Fibroblast of pulmonary artery (primary cell): ENCODE data around the gene VPS35L.

Experiments
- DNase-seq: peaks from one replicate; pipeline ENCODE4 v3.0.0-alpha.2; 2010; ENCODE audit warnings: low read depth
- H3K4me3 ChIP-seq: replicated peaks from 2 replicates; pipeline ENCODE4 v1.5.1; 2011; ENCODE audit warnings: low read depth, mild to moderate bottlenecking, control low read depth, low read length, moderate library complexity
- TF ChIP-seq, protein P1 (sequence below): IDR thresholded peaks from 2 replicates; pipeline ENCODE4 v1.5.1; 2011; ENCODE audit warnings: mild to moderate bottlenecking, control low read depth, low read length, inconsistent platforms; ENCODE audit errors: missing control alignments

The VPS35L gene

DNA sequence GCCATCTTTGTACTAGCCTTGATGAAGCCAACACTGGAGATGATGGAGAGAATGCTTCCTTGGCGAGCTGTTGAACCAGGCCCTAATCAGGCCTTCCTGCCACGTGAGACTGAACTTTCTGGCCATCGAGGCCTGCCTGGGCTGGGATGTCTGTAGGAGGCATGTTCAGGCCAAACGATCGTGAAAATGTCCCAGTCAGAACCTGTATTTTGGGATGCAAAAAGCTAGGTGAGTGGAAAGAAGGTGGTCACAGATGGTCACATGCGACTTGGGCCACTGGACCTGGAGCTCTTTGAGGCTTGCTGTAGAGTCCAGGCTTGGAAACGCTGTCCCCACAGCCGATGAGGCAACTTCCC lies 149.6 kb downstream of the VPS35L start:
- TF ChIP-seq, protein P1, sequence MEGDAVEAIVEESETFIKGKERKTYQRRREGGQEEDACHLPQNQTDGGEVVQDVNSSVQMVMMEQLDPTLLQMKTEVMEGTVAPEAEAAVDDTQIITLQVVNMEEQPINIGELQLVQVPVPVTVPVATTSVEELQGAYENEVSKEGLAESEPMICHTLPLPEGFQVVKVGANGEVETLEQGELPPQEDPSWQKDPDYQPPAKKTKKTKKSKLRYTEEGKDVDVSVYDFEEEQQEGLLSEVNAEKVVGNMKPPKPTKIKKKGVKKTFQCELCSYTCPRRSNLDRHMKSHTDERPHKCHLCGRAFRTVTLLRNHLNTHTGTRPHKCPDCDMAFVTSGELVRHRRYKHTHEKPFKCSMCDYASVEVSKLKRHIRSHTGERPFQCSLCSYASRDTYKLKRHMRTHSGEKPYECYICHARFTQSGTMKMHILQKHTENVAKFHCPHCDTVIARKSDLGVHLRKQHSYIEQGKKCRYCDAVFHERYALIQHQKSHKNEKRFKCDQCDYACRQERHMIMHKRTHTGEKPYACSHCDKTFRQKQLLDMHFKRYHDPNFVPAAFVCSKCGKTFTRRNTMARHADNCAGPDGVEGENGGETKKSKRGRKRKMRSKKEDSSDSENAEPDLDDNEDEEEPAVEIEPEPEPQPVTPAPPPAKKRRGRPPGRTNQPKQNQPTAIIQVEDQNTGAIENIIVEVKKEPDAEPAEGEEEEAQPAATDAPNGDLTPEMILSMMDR, result no peak
- H3K4me3 ChIP-seq, result no peak overlapping the region
- no peak for DNase-seq

DNA sequence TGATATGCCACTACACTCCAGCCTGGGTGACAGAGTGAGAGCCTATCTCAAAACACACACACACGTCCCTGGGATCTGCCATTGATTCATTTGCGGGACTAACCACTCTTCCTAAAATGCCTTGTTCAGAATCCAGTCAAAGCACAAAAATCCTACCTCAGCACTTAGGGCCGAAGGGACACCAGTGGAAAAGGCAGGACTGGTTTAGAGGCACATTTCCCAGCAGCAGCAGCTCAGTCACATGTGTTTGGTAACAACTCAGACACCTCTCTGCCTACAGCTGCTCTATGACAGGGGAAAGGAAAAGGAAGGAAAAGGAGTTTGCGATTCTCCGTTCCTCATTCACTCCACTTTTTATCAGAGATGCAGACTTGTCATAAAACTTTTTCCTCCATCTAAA lies 150.3 kb downstream of the VPS35L start:
- no peak for DNase-seq
- TF ChIP-seq, protein P1, result no peak
- no peak overlapping the region for H3K4me3 ChIP-seq

DNA sequence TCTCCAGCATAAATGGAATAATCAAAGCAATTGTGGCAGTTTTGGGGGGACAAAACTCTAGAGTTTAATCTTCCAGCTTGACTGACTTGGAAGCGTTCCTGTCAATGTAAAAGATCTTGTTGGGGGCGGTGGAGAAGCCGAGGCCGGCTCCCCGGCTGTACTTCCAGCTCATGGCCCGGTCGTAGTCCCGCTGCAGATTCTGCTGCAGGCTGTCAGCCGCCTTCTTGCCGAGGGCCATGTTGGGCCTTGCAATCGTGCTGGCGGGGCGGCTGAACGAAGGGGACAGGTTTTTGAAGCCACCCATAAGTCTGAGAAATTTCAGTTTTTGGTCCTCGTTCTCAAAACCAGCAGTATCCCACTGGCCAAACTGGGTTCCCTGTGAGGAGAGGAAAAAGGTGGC lies 151.3 kb downstream of the VPS35L start:
- TF ChIP-seq, protein P1, result no peak
- no peak for DNase-seq
- no peak overlapping the region for H3K4me3 ChIP-seq

DNA sequence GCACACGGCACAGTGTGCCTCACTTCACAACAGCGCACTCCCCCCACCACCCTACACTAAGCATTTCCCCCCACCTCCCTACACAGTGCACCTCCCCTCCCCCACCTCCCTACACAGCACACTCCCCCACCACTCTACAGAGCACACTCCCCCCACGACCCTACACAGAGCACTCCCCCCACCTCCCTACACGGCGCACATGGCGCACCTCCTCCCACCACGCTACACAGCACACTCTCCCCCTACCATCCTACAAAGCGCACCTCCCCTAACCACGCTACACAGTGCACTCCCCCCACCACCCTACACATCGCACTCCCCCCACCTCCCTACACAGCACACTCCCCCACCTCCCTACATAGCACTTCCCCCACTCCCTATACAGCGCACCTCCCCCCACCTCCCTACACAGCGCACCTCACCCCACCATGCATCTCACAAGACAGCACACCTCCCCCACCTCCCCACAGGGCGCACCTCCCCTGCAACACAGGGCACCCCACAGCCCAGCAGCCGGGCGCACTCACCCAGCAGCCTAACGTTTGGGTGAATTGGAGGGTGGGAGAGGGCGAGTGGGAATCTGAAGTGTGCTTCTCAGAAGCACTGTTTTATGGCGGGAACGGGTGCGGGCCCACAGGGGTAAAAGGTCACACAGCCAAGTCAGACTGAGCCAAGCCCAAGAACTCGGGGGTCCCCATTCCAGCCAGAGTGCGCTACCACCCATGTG lies 152.2 kb downstream of the VPS35L start:
- no peak for DNase-seq
- TF ChIP-seq, protein P1, result no peak
- H3K4me3 ChIP-seq, result no peak overlapping the region

DNA sequence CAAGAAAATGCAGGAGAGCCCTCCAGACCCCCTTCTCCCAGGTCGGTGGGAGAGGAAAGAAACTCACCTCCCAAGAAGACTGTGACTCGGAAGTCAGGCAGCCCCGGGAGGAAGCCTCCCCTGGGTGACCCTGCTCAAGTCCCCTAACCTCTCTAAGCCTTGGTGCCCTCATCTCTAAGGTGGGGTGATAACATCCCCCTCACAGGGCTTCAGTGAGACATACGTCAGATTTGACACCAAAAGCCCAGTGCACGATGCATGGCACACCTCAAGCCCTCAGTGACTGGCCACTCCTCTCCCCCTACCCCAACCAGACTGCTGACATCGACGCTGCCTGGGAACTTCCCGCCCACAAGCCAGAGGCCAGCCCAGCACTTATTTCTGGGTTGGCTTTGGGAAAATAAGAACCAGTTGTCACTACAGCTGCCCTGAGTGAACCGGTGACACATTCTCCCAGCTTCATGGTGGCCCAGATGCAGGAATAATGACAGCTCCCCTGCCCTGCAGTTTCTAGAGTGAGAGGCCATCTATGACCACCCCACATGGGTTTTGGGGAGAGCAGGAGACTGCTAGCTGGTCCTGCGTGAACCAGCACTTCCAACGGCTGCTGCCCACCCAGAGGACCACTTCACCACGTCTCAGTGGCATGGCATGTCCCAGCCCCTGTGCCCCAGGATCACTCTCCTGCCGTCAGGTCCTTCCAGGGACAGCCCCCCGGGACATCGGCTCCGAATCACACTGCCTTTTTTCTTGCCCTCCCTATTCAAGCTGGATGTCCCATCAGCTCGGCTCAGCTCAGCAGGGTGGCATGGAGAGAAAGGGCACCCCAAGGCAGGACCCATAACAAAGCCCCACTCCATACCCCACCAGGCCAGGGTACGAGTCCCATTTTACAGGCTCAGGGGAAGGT lies 153.0 kb downstream of the VPS35L start:
- TF ChIP-seq, protein P1, result no peak
- no peak overlapping the region for H3K4me3 ChIP-seq
- no peak for DNase-seq

DNA sequence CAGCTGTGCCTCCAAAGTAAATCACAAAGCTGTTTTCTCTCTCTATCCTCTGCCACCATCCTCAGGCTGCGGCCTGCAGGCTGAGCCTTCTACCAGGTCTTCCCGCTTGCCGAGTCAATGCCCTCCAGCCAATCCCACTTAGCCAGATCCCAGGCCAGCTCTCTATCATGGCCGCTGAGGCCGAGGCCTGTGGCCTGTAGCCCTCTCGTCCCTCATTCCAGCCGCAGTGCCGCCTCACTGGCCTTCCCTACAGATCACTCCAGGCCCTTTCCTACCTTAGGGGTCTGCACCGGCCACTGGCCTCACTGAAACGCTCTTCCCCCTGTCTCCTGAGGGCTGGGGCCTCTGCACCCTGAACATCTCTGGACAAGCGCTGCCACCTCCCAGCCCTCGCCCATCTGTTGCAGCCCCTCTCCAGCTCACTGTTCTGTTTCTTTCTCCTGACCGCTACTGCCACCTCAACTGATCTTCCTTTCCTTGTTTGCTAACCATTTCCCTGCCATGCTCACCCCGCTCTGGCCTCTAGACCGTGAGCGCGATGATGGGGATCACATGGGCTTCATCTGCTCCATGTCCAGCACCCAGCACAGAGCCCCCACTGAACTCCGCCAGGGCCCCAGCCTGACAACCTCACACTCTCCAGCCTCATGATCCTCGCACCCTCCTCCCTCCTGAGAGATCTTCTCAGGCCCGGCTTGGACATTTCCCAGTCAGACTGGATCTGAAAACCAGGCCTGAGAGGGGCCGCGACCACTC lies 154.1 kb downstream of the VPS35L start:
- no peak for DNase-seq
- H3K4me3 ChIP-seq, result no peak overlapping the region
- TF ChIP-seq, protein P1, result no peak
